OCI-LY7 (cell line): Measurements from ENCODE around the gene DCAF11.

Experiments used
- CTCF ChIP-seq: fragments of 200-600 bp; sonication (generic); conservative IDR thresholded peaks from 2 replicates; pipeline ENCODE4 v1.5.1; 2014; ENCODE audit warnings: mild to moderate bottlenecking, antibody characterized with exemption, low read length, moderate library complexity, mixed read lengths
- EZH2phosphoT487 ChIP-seq: fragments of 200-600 bp; sonication (generic); IDR thresholded peaks from 2 replicates; pipeline ENCODE4 v1.6.1; 2018; ENCODE audit warnings: low read depth, borderline replicate concordance, mild to moderate bottlenecking, mixed run types, antibody characterized with exemption, low read length, moderate library complexity, mixed read lengths

DNA sequence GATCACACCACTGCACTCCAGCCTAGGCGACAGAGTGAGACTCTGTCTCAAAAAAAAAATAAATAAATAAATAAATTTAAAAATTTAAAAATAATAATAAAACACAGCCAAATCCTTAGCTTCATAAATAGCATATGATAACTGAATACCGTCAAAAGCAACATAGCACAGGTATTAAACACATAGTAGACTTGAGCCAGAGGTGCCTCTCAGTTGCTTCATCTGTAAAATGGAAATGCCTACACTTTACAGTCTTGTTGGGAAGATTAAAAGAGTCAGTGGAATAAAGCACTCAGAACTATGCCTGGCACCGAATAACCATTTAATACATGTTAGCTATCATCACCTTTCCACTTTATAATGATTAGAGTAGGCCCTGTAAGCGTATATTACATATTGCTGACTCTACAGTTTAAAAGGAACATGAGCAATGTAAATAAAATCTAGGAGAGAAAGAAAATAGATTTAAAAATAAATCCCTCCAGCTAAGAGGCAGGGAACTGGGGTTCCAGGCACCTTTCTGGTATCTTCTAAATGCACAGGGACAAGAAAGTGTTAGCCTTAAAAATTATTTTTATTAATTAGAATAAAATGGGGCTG lies 7.8 kb upstream of the DCAF11 start:
- TF ChIP-seq CTCF = no peak
- no peak for TF ChIP-seq EZH2phosphoT487
